Measurements from ENCODE around the gene KIAA0232.

DNA sequence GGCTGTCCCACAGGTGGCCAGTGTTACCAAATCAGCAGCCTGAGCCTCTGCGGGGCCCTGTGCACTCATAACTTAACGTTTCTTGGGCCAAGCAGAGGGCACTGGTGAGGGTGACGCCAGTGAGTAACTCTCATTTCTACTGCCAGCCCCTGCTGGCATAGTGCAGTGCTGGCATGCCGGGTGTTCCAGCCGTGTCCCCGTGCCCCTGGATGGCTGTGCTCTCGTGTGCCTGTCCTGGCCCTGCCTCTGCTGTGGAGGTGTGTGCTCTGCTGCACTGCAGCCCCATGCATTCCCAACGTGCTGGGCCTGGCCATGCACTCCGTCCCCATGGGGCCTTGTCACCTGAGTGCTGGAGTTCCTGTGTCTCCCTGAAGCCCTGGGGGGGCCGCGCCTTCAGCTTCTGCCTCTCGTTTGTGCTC, 141.8 kb downstream of the KIAA0232 start:
- TF ChIP-seq POLR2AphosphoS5 (IDR thresholded peaks at IDR 0.05; ENCODE audit: low read depth, low read length) (no peak), POLR2A (IDR thresholded peaks at IDR 0.05; ENCODE audit: low read depth, low read length) (no peak)
